Measurements from ENCODE around the gene MEG3. TPM values are rescaled to one million over a fixed set of nuclear protein-coding genes. Genes with fewer than 3 reads are reported as not detected.

The MEG3 gene
- total RNA-seq, 1 donor from 2014 or later: not detected

DNA sequence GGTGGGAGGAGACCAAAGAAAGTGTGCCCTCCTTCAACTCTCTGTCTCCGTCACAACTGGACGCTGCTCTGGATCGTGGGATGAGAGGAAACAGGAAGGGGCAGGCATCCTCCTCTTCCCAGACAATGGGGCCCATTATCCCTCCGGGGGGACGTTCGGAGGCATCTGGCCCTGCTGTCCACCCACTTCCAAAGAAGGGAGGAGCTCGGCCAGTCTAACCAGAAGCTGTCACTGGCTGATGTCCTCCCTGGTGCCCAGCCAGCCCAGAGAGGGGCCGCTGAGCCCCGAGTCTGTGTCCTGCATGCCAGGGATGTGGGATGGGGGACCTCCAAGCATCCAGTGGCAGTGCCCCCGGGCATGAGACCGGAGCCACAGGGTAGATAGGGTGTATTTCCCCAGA is 39.8 kb upstream of the MEG3 start:
- Mint-ChIP-seq H3K9me3 (ENCODE audit: low read depth) (no peaks in the 10 kb centered on the region), H3K4me3 (ENCODE audit: unreplicated experiment) (no peak overlapping the region), H3K27me3 (ENCODE audit: low read depth) (peaks cover 11% of the 10 kb centered on the region), H3K36me3 (ENCODE audit: low read depth) (no peaks in the 10 kb centered on the region), H3K4me1 (ENCODE audit: low read depth) (no peaks in the 10 kb centered on the region), H3K27ac (ENCODE audit: unreplicated experiment) (no peak overlapping the region)
- TF ChIP-seq, protein P1, sequence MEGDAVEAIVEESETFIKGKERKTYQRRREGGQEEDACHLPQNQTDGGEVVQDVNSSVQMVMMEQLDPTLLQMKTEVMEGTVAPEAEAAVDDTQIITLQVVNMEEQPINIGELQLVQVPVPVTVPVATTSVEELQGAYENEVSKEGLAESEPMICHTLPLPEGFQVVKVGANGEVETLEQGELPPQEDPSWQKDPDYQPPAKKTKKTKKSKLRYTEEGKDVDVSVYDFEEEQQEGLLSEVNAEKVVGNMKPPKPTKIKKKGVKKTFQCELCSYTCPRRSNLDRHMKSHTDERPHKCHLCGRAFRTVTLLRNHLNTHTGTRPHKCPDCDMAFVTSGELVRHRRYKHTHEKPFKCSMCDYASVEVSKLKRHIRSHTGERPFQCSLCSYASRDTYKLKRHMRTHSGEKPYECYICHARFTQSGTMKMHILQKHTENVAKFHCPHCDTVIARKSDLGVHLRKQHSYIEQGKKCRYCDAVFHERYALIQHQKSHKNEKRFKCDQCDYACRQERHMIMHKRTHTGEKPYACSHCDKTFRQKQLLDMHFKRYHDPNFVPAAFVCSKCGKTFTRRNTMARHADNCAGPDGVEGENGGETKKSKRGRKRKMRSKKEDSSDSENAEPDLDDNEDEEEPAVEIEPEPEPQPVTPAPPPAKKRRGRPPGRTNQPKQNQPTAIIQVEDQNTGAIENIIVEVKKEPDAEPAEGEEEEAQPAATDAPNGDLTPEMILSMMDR (IDR thresholded peaks at IDR 0.05): no peak
- DNase-seq (ENCODE audit: low spot score): peak; percentile 46

DNA sequence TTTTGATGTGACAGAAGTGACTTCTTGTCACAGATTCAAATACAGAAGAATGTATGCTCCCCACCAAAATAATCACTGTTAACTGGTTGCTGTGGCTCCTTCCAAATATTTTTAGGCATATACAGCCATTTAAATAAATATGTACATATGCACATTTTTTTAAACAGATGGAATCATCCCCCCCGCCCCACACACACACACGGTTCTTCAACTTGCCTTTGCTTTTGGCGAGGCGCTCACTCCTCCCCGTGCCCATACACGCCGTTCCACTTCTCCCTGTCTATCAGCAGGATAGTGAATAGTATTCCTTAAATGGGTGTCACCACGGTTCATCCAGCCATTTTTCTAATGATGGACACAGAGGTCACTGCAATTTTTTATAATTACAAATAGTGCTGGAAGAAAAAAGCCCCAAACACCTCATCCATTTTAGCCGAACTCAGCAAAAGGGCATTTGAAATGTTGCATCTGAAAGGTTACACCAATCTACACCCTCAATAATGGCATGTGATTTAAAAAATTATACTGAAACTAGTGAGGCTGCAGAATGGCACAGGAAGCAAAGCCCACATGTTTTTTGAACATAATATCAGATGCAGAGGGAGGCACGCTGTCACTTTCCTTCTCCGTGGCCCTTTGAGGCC is 39.2 kb upstream of the MEG3 start:
- Mint-ChIP-seq H3K27ac (ENCODE audit: unreplicated experiment) (no peak overlapping the region), H3K4me1 (ENCODE audit: low read depth) (no peaks in the 10 kb centered on the region), H3K36me3 (ENCODE audit: low read depth) (no peaks in the 10 kb centered on the region), H3K9me3 (ENCODE audit: low read depth) (no peaks in the 10 kb centered on the region), H3K27me3 (ENCODE audit: low read depth) (peaks cover 11% of the 10 kb centered on the region), H3K4me3 (ENCODE audit: unreplicated experiment) (no peak overlapping the region)
- TF ChIP-seq, protein P1 (IDR thresholded peaks at IDR 0.05): no peak
- DNase-seq (ENCODE audit: low spot score): peak; percentile 29

DNA sequence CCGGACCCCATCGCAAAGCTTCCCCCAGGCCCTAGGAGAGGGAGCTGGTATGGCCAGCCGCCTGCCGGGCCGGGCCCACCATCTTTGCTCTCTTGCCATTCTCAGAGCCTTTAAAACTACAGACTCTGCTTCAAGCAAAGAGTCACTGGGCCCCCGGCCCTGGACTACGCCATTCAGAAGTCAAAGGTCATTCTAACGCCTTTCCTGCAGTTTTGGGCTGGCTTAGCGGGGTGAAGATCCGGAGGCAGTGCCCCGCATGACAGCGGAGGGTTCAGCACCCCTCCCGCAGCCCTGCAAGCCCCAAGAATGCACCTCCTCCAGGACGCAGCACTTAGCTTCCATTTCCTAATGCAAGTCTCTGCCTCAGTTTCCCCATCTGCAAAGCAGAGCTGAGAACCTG is 38.3 kb upstream of the MEG3 start:
- peak; percentile 41 for DNase-seq (ENCODE audit: low spot score)
- no peaks in the 10 kb centered on the region for H3K9me3 Mint-ChIP-seq (ENCODE audit: low read depth)
- H3K4me1 Mint-ChIP-seq (ENCODE audit: low read depth): no peaks in the 10 kb centered on the region
- H3K27me3 Mint-ChIP-seq (ENCODE audit: low read depth): peaks cover 12% of the 10 kb centered on the region
- no peak overlapping the region for H3K27ac Mint-ChIP-seq (ENCODE audit: unreplicated experiment)
- TF ChIP-seq, protein P1 (IDR thresholded peaks at IDR 0.05): no peak
- no peaks in the 10 kb centered on the region for H3K36me3 Mint-ChIP-seq (ENCODE audit: low read depth)
- no peak overlapping the region for H3K4me3 Mint-ChIP-seq (ENCODE audit: unreplicated experiment)

DNA sequence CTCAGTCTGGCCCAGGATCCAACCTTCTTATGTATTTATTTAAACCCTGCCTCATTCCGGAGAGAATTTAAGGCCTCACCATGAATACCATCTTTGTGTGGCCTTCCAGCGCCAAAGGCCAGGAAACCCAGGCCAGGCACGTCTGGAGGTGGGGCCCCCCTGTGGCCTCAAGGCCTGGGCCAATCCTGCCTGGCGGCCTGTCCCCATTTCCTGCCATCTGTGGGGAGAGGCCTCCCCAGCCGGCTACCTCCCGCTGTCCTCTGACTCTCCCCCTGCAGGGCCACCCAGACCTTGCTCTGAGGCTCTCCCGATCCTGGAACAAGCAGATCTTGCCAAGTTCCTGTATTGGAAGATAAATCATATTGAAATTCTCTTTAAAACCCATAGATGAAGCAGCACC is 37.4 kb upstream of the MEG3 start:
- no peak overlapping the region for H3K4me3 Mint-ChIP-seq (ENCODE audit: unreplicated experiment)

DNA sequence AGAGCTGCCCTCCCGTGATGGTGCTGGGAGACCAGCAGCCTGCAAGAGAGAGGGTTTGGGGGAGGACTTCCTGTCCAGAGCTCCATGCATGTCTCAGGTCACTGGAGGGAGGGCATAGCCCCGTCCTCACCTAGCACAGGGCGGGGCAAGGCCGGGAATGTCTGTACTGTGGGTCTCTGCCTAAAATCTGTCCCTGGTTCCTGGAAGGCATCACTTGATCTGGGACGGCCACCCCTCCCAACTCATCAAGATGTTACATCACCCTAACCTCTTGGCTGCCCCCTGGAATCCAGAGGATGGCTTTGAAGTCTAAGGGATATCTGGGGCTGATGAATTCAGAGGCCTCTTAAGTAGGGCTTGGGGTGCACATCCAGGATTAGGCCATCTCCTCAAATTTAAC is 37.0 kb upstream of the MEG3 start:
- TF ChIP-seq, protein P1 (IDR thresholded peaks at IDR 0.05): no peak
- DNase-seq (ENCODE audit: low spot score): no peak
- Mint-ChIP-seq H3K4me1 (ENCODE audit: low read depth) (no peaks in the 10 kb centered on the region), H3K9me3 (ENCODE audit: low read depth) (no peaks in the 10 kb centered on the region), H3K27ac (ENCODE audit: unreplicated experiment) (no peak overlapping the region), H3K27me3 (ENCODE audit: low read depth) (peaks cover 19% of the 10 kb centered on the region), H3K36me3 (ENCODE audit: low read depth) (no peaks in the 10 kb centered on the region), H3K4me3 (ENCODE audit: unreplicated experiment) (no peak overlapping the region)

More for the DNA sequence above, 37.4 kb upstream of the MEG3 start:
- Mint-ChIP-seq H3K27ac (ENCODE audit: unreplicated experiment) (no peak overlapping the region), H3K9me3 (ENCODE audit: low read depth) (no peaks in the 10 kb centered on the region), H3K4me1 (ENCODE audit: low read depth) (no peaks in the 10 kb centered on the region), H3K27me3 (ENCODE audit: low read depth) (peaks cover 16% of the 10 kb centered on the region), H3K36me3 (ENCODE audit: low read depth) (no peaks in the 10 kb centered on the region)
- TF ChIP-seq, protein P1 (IDR thresholded peaks at IDR 0.05): no peak
- no peak for DNase-seq (ENCODE audit: low spot score)

All from chondrocyte (in vitro differentiated cells).